GM23248 (cell line): ENCODE data around the gene PACSIN3. TPM values are rescaled to one million over a fixed set of nuclear protein-coding genes. Genes with fewer than 3 reads are reported as not detected.

ENCODE experiments used
- DNase-seq: peaks from one replicate; pipeline ENCODE4 v3.0.0-alpha.2; 2015
- H2AFZ ChIP-seq: fragments of 200-600 bp; sonication (generic); 2 replicates; pipeline ENCODE4 v1.6.1; 2016; ENCODE audit warnings: antibody characterized with exemption
- H3F3A ChIP-seq: fragments of 200-600 bp; sonication (generic); 2 replicates; pipeline ENCODE4 v1.6.1; 2016; ENCODE audit warnings: mild to moderate bottlenecking, antibody characterized with exemption, mixed run types; ENCODE audit not compliant: insufficient read depth
- H3K27ac ChIP-seq: fragments of 200-600 bp; sonication (generic); 2 replicates; pipeline ENCODE4 v1.5.1; 2016; ENCODE audit warnings: mild to moderate bottlenecking
- H3K27me3 ChIP-seq: fragments of 200-600 bp; sonication (generic); replicated peaks from 2 replicates; pipeline ENCODE4 v1.6.1; 2016; ENCODE audit warnings: mild to moderate bottlenecking; ENCODE audit not compliant: insufficient read depth
- H3K36me3 ChIP-seq: fragments of 200-600 bp; sonication (generic); 2 replicates; pipeline ENCODE4 v1.6.1; 2016; ENCODE audit warnings: low read depth, mild to moderate bottlenecking
- H3K4me1 ChIP-seq: fragments of 200-600 bp; sonication (generic); 2 replicates; pipeline ENCODE4 v1.6.1; 2016; ENCODE audit warnings: mild to moderate bottlenecking; ENCODE audit not compliant: insufficient read depth
- H3K4me2 ChIP-seq: fragments of 200-600 bp; sonication (generic); one replicate; pipeline ENCODE4 v1.6.1; 2016; ENCODE audit warnings: mild to moderate bottlenecking; ENCODE audit not compliant: unreplicated experiment
- H3K4me3 ChIP-seq: fragments of 200-600 bp; sonication (generic); 2 replicates; pipeline ENCODE4 v1.5.1; 2016; ENCODE audit warnings: mild to moderate bottlenecking
- H3K79me2 ChIP-seq: fragments of 200-600 bp; sonication (generic); 2 replicates; pipeline ENCODE4 v1.6.1; 2016; ENCODE audit warnings: mild to moderate bottlenecking; ENCODE audit not compliant: insufficient read depth
- H3K9ac ChIP-seq: fragments of 200-600 bp; sonication (generic); 2 replicates; pipeline ENCODE4 v1.6.1; 2016; ENCODE audit warnings: mild to moderate bottlenecking
- H3K9me2 ChIP-seq: fragments of 200-600 bp; sonication (generic); 2 replicates; pipeline ENCODE4 v1.6.1; 2016; ENCODE audit warnings: mixed run types, mild to moderate bottlenecking, moderate library complexity; ENCODE audit not compliant: insufficient read depth
- H3K9me3 ChIP-seq: fragments of 200-600 bp; sonication (generic); one replicate; pipeline ENCODE4 v1.6.1; 2017; ENCODE audit warnings: low read depth
- H4K20me1 ChIP-seq: fragments of 200-600 bp; sonication (generic); 2 replicates; pipeline ENCODE4 v1.6.0; 2016; ENCODE audit not compliant: insufficient read depth
- EZH2 ChIP-seq: fragments of 200-600 bp; sonication (generic); IDR thresholded peaks from 2 replicates; pipeline ENCODE4 v1.6.1; 2018; ENCODE audit warnings: antibody characterized with exemption, mild to moderate bottlenecking; ENCODE audit not compliant: insufficient read depth, poor library complexity, severe bottlenecking
- EZH2phosphoT487 ChIP-seq: fragments of 200-600 bp; sonication (generic); IDR thresholded peaks from 2 replicates; pipeline ENCODE4 v1.6.1; 2018; ENCODE audit warnings: antibody characterized with exemption, moderate library complexity, mild to moderate bottlenecking, low read depth; ENCODE audit not compliant: insufficient read depth
- WGBS, 2 experiments: methylation state at CpG; one replicate each; pipeline ENCODE4 v1.1.6; 2015 to 2017; ENCODE audit warnings: low lambda C conversion rate in 2 of 2, low coverage in 1 of 2; ENCODE audit errors: missing lambda C conversion rate in 2 of 2; 5-methylcytosine and 5-hydroxymethylcytosine counted together
- in situ Hi-C: fragments of 300-500 bp; cut with MboI; formaldehyde crosslinking; loops from 2 replicates; pipeline ENCODE4 v1.15.0; 2020
- microRNA-seq: library from miRNA; unstranded; fragments of <30 nt; microRNA quantifications from one replicate; pipeline ENCODE4, GENCODE V29; 2016; ENCODE audit warnings: borderline number of aligned reads
- polyA plus RNA-seq: library from polyadenylated mRNA; unstranded; fragments of >200 nt; fragmentation: Nextera tagmentation; extraction: Ambion mirVana; gene quantifications from 2 replicates; pipeline ENCODE4 v1.2.1, GENCODE V29; 2016
- small RNA-seq: library from RNA; depleted of rRNA; stranded (forward); fragments of <200 nt; gene quantifications from one replicate; pipeline ENCODE3, GENCODE V24; 2014; ENCODE audit warnings: low read depth, low replicate concordance
- total RNA-seq: library from RNA; depleted of rRNA; stranded (reverse); fragments of >200 nt; shearing (Covaris generic); gene quantifications from 2 replicates; pipeline ENCODE4 v1.2.3, GENCODE V29; 2014; rRNA removed

Gene PACSIN3
- total and polyA plus RNA-seq, 2 experiments from 2014 or later = 9.7 to 13.6 TPM

DNA sequence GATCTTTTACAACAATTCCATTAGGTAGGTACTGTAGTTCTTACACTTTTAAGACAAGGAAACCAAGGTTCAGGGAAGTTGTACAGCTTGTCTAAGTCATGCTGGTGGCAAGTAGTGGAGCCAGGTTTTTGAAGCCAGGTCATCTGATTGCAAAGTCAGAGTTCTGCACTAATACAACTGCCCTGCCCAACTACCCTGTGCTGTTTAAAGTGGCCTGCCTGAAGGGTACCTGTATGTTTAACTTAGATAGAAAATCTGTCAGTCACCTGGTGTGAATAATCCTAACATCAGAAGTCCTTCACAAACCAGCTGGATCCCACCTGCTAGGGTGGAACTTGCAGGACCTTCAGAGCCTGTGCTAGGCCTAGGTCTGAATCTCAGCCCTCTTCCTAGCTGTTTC lies 53.7 kb downstream of the PACSIN3 start:
- Histone ChIP-seq H4K20me1 (no peaks in the 10 kb centered on the region), H3K27ac (no peak overlapping the region), H3K9me3 (no peaks in the 10 kb centered on the region), H2AFZ (no peak overlapping the region), H3K27me3 (no peaks in the 10 kb centered on the region), H3K9ac (no peak overlapping the region), H3F3A (no peaks in the 10 kb centered on the region), H3K4me2 (no peak overlapping the region), H3K4me3 (no peak overlapping the region), H3K36me3 (no peaks in the 10 kb centered on the region), H3K79me2 (no peaks in the 10 kb centered on the region), H3K4me1 (peaks cover 6% of the 10 kb centered on the region; the same call in 1 of the 2 replicates), H3K9me2 (no peaks in the 10 kb centered on the region)
- no peak for DNase-seq
- in situ Hi-C loops = no loop called here
- no peak for TF ChIP-seq EZH2phosphoT487
- no peak for TF ChIP-seq EZH2

DNA sequence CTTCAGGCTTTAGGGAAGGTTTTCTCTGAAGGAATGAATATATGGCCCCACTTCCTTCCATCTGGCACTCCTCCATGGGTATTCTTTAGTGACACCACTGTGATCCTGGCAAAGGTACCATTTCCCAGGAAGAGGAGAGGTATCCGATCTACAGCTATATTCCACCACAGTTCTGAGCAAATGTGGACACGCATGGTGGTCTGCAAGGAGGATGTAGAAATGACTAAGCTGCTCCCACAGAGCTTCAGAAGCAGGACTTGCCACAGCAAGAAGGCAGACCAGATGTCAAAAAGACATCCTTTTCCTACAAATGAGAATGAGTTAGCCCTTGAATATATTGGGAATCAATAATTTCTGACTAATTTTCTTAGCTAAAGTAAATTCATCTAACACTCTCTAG lies 55.1 kb downstream of the PACSIN3 start:
- Histone ChIP-seq H3K27ac (no peak overlapping the region), H3K4me3 (no peak overlapping the region), H4K20me1 (no peaks in the 10 kb centered on the region), H3K27me3 (no peaks in the 10 kb centered on the region), H3K4me1 (0 out of 2 replicates have a peak, but pooled peaks cover under 1% of the 10 kb centered on the region), H3K36me3 (no peaks in the 10 kb centered on the region), H2AFZ (no peak overlapping the region), H3K9me3 (no peaks in the 10 kb centered on the region), H3K79me2 (no peaks in the 10 kb centered on the region), H3K9ac (no peak overlapping the region), H3K9me2 (no peaks in the 10 kb centered on the region), H3K4me2 (no peak overlapping the region), H3F3A (no peaks in the 10 kb centered on the region)
- in situ Hi-C loops = no loop called here
- no peak for TF ChIP-seq EZH2phosphoT487
- TF ChIP-seq EZH2 = no peak
- no peak for DNase-seq
- WGBS, 2 experiments = 95 to 100% methylated on average over 2 of the region's 2 CpGs

DNA sequence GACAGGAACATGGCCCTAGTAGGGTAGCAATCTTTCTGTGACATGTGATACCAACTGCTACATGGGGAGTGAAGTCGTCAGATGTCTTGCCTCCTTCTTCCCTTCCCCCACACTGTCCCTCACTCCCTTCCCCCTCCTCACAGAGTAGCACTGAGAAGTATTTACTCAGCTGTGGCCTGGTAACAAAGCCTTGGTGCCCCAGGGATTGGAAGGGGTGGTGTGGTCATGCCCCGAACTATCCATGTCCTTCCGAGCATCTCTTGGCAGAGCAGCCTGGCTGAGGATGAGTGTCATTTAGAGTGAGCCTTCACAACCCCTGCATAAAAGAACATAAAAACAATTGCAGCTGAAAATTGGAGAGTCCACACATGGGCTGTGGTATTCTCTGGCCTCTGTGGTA lies 55.7 kb downstream of the PACSIN3 start:
- Histone ChIP-seq H3K9ac (no peak overlapping the region), H3K36me3 (no peaks in the 10 kb centered on the region), H2AFZ (no peak overlapping the region), H3K27me3 (no peaks in the 10 kb centered on the region), H3K4me1 (no peaks in the 10 kb centered on the region), H3K4me2 (no peak overlapping the region), H4K20me1 (no peaks in the 10 kb centered on the region), H3K9me3 (no peaks in the 10 kb centered on the region), H3K79me2 (no peaks in the 10 kb centered on the region), H3K9me2 (no peaks in the 10 kb centered on the region), H3F3A (no peaks in the 10 kb centered on the region), H3K27ac (no peak overlapping the region), H3K4me3 (no peak overlapping the region)
- 50 to 61% methylated on average over 3 of the region's 3 CpGs for WGBS, 2 experiments
- in situ Hi-C loops = no loop called here
- no peak for DNase-seq
- TF ChIP-seq EZH2 (no peak), EZH2phosphoT487 (no peak)

Small RNAs within 50 kb of the gene (microRNA-seq; reads per million reads assigned to microRNA genes)
- gene MIR6745 = not detected

Small RNAs within 50 kb of the gene (small RNA-seq; reads per million reads assigned to genes)
- not detected for gene MIR6745

Other genes with a start within 250 kb of the PACSIN3 start
- gene CSTPP1, start 249.7 kb downstream of the PACSIN3 start, total RNA-seq = 21.7 and 31.5 TPM in 2 replicates
- 39.9 and 42.4 TPM in 2 replicates for gene CSTPP1, start 249.7 kb downstream of the PACSIN3 start, polyA plus RNA-seq
- gene ARFGAP2, start 9.6 kb downstream of the PACSIN3 start, total RNA-seq = 105 and 131 TPM in 2 replicates
- 44.9 and 45.7 TPM in 2 replicates for gene ARFGAP2, start 9.6 kb downstream of the PACSIN3 start, polyA plus RNA-seq
- 24.5 and 34.9 TPM in 2 replicates for gene DDB2, start 28.5 kb upstream of the PACSIN3 start, total RNA-seq
- gene DDB2, start 28.5 kb upstream of the PACSIN3 start, polyA plus RNA-seq = 40.3 and 41.3 TPM in 2 replicates
- 48.4 and 62.6 TPM in 2 replicates for gene ACP2, start 62.4 kb upstream of the PACSIN3 start, total RNA-seq
- 29.0 and 30.0 TPM in 2 replicates for gene ACP2, start 62.4 kb upstream of the PACSIN3 start, polyA plus RNA-seq
- 2.7 and 7.2 TPM in 2 replicates for gene NR1H3, start 71.6 kb upstream of the PACSIN3 start, total RNA-seq
- 4.9 and 5.1 TPM in 2 replicates for gene NR1H3, start 71.6 kb upstream of the PACSIN3 start, polyA plus RNA-seq
- 17.4 and 20.4 TPM in 2 replicates for gene MADD, start 83.7 kb upstream of the PACSIN3 start, total RNA-seq
- gene MADD, start 83.7 kb upstream of the PACSIN3 start, polyA plus RNA-seq = 8.6 and 9.9 TPM in 2 replicates
- gene MYBPC3, start 166.3 kb upstream of the PACSIN3 start, total RNA-seq = not detected in 2 replicates
- gene MYBPC3, start 166.3 kb upstream of the PACSIN3 start, polyA plus RNA-seq = 0.08 TPM in 1 of 2 replicates, not detected in the other
- gene SPI1, start 192.1 kb upstream of the PACSIN3 start, total RNA-seq = not detected in 2 replicates
- 0.30 TPM in 1 of 2 replicates, not detected in the other for gene SPI1, start 192.1 kb upstream of the PACSIN3 start, polyA plus RNA-seq
- gene SLC39A13, start 222.2 kb upstream of the PACSIN3 start, total RNA-seq = 183 and 189 TPM in 2 replicates
- gene SLC39A13, start 222.2 kb upstream of the PACSIN3 start, polyA plus RNA-seq = 175 and 183 TPM in 2 replicates
- gene PSMC3, start 240.0 kb upstream of the PACSIN3 start, total RNA-seq = 139 and 151 TPM in 2 replicates
- 212 and 220 TPM in 2 replicates for gene PSMC3, start 240.0 kb upstream of the PACSIN3 start, polyA plus RNA-seq